SK-N-MC (cell line): Measurements from ENCODE around the gene PROM2.

Experiments
- EZH2 ChIP-seq: fragments of 200-600 bp; sonication (generic); IDR thresholded peaks from one replicate; pipeline ENCODE4 v1.6.1; 2017; ENCODE audit warnings: antibody characterized with exemption
- POLR2AphosphoS5 ChIP-seq: IDR thresholded peaks from 2 replicates; pipeline ENCODE4 v1.6.1; 2012; ENCODE audit warnings: mild to moderate bottlenecking, low read depth, low read length, borderline replicate concordance

DNA sequence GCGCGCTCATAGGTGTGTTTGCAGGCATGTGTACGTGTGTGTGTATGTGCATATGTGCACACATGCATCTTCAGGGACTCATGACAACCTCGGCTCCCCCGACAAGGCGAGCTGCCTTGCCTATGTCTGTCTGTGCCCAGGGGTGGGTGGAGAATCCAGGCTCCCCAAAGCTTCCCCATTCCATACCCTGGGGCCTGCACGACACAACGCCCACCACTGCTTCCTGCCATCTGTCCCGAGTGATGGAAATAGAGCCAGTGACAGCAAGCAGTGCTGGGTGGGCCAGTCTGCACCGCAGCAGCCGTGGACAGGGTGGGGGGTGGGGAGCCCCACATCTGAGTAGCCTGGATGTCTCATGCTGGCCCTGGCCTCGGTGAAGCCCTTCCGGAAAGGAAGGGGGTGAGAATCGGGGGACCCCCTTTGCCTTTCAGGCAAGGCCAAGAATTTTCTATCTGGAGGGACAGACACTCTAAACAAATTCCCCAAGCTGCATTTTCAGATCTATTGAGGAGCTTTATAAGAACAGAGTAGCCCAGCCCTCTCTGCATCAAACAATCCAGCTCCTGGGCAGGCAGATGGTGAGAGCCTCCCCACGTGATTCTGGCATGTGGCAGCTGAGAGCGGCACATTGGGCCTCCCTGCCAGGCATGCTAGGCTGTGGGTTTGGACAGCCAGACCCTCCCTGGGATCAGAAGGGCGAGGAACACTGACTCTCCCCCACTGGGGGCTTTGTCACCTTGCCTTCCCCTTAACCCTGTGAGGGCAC, 27.8 kb downstream of the PROM2 start:
- TF ChIP-seq POLR2AphosphoS5 (no peak), EZH2 (no peak)
